ENCODE measurements around the gene CALCOCO1. TPM values are rescaled to one million over a fixed set of nuclear protein-coding genes. Genes with fewer than 3 reads are reported as not detected.

The CALCOCO1 gene
- total RNA-seq, 2 experiments from 2014 or later, result 17.1 to 20.4 TPM

- no peak overlapping the region for H3K4me3 Mint-ChIP-seq
- no peaks in the 10 kb centered on the region for H3K9me3 Mint-ChIP-seq (ENCODE audit: low read depth)
- H3K36me3 Mint-ChIP-seq (ENCODE audit: low read depth), result peaks cover 40% of the 10 kb centered on the region
- POLR2A ChIA-PET, result interaction anchor here (0.7 kb wide), 1 partner anchor 95 kb away, joined by 4 read pairs; no protein-coding TSS in a partner anchor
- no peak overlapping the region for H3K27ac Mint-ChIP-seq
- CTCF ChIA-PET, result interaction anchor here (0.6 to 1.7 kb wide), 4 partner anchors 11 to 121 kb away, joined by 3 to 4 read pairs (median 4); partner anchors contain the start of gene ATP5MC2
- H3K4me1 Mint-ChIP-seq, result no peaks in the 10 kb centered on the region
- ATAC-seq, result no peak
- no peak for DNase-seq
- intact Hi-C loops (cut with DNase I, micrococcal nuclease), result no loop called here
- H3K27me3 Mint-ChIP-seq, result no peaks in the 10 kb centered on the region
Observed at GRCh38 chr12:53664191-53664590, 63.1 kb downstream of the CALCOCO1 start.

- CTCF ChIA-PET, result interaction anchor here (1.1 kb wide), 1 partner anchor 43 kb away, joined by 4 read pairs; no protein-coding TSS in a partner anchor
- no peaks in the 10 kb centered on the region for H3K4me1 Mint-ChIP-seq
- intact Hi-C loops (cut with DNase I, micrococcal nuclease), result no loop called here
- H3K36me3 Mint-ChIP-seq (ENCODE audit: low read depth), result peaks cover 24% of the 10 kb centered on the region
- no peak overlapping the region for H3K27ac Mint-ChIP-seq
- H3K27me3 Mint-ChIP-seq, result no peaks in the 10 kb centered on the region
- POLR2A ChIA-PET, result interaction anchor here (0.7 kb wide), 1 partner anchor 72 kb away, joined by 4 read pairs; no protein-coding TSS in a partner anchor
- ATAC-seq, result no peak
- DNase-seq, result no peak
- H3K4me3 Mint-ChIP-seq, result no peak overlapping the region
- H3K9me3 Mint-ChIP-seq (ENCODE audit: low read depth), result no peaks in the 10 kb centered on the region
Observed at GRCh38 chr12:53660041-53660440, 67.2 kb downstream of the CALCOCO1 start.

- Mint-ChIP-seq H3K27ac (no peak overlapping the region), H3K4me3 (no peak overlapping the region), H3K36me3 (ENCODE audit: low read depth) (peaks cover 19% of the 10 kb centered on the region), H3K27me3 (no peaks in the 10 kb centered on the region), H3K4me1 (no peaks in the 10 kb centered on the region), H3K9me3 (ENCODE audit: low read depth) (no peaks in the 10 kb centered on the region)
- POLR2A ChIA-PET, result interaction anchor here (0.7 kb wide), 1 partner anchor 72 kb away, joined by 4 read pairs; no protein-coding TSS in a partner anchor
- ATAC-seq, result no peak
- CTCF ChIA-PET, result interaction anchor here (1.1 kb wide), 1 partner anchor 42 kb away, joined by 4 read pairs; no protein-coding TSS in a partner anchor
- no peak for DNase-seq
- intact Hi-C loops (cut with DNase I, micrococcal nuclease), result no loop called here
Observed at GRCh38 chr12:53659571-53659981, 67.7 kb downstream of the CALCOCO1 start.

GRCh38 chr12:53659011-53659551 lies 68.2 kb downstream of the CALCOCO1 start:
- no peak for DNase-seq
- H3K36me3 Mint-ChIP-seq (ENCODE audit: low read depth), result peaks cover 16% of the 10 kb centered on the region
- ChIA-PET POLR2A (no interaction called here), CTCF (interaction anchor here (1.1 to 2.1 kb wide), 2 partner anchors 42 to 116 kb away, joined by 4 to 7 read pairs; no protein-coding TSS in a partner anchor)
- intact Hi-C loops (cut with DNase I, micrococcal nuclease), result no loop called here
- no peak overlapping the region for H3K4me3 Mint-ChIP-seq
- H3K9me3 Mint-ChIP-seq (ENCODE audit: low read depth), result no peaks in the 10 kb centered on the region
- no peaks in the 10 kb centered on the region for H3K27me3 Mint-ChIP-seq
- no peak overlapping the region for H3K27ac Mint-ChIP-seq
- H3K4me1 Mint-ChIP-seq, result no peaks in the 10 kb centered on the region
- ATAC-seq, result no peak

Other genes starting within 250 kb of the CALCOCO1 start
- 10 to 100 TPM; 12.6 to 13.8 TPM for gene MAP3K12, start 228.0 kb downstream of the CALCOCO1 start, total RNA-seq
- 10 to 100 TPM; 28.3 to 30.2 TPM for gene TARBP2, start 226.2 kb downstream of the CALCOCO1 start, total RNA-seq
- not detected for gene NPFF, start 220.0 kb downstream of the CALCOCO1 start, total RNA-seq
- 10 to 100 TPM; 23.0 to 28.1 TPM for gene ATF7, start 101.1 kb downstream of the CALCOCO1 start, total RNA-seq
- gene ATP5MC2, start 51.4 kb downstream of the CALCOCO1 start, total RNA-seq, result 100 to 1,000 TPM; 356 to 415 TPM
- gene CISTR, start 24.5 kb upstream of the CALCOCO1 start, total RNA-seq, result not detected
- gene HOXC13, start 211.4 kb upstream of the CALCOCO1 start, total RNA-seq, result not detected
- gene HOXC12, start 227.5 kb upstream of the CALCOCO1 start, total RNA-seq, result not detected
- gene HOXC11, start 245.7 kb upstream of the CALCOCO1 start, total RNA-seq, result not detected
- not detected for gene HOTAIR, start 247.5 kb upstream of the CALCOCO1 start, total RNA-seq

Measured in activated CD4-positive, alpha-beta T cell treated with anti-CD3 and anti-CD28 coated beads for 36 hours (primary cell).